ENCODE data around the gene EDRF1.

Gene EDRF1

GRCh38 chr10:125797994-125798662 lies 78.6 kb downstream of the EDRF1 start:
- Histone ChIP-seq H3K79me2 (ENCODE audit: control insufficient read depth, low read length) (no peaks in the 10 kb centered on the region), H3F3A (ENCODE audit: control insufficient read depth, insufficient read depth) (no peaks in the 10 kb centered on the region), H3K9me3 (ENCODE audit: control insufficient read depth, insufficient read depth, low read length) (no peaks in the 10 kb centered on the region), H4K20me1 (ENCODE audit: control insufficient read depth, insufficient read depth, low read depth, low read length) (no peaks in the 10 kb centered on the region), H3K9me2 (replicated peaks; ENCODE audit: control insufficient read depth, low read length) (no peaks in the 10 kb centered on the region), H3K27me3 (ENCODE audit: control insufficient read depth, low read length) (no peaks in the 10 kb centered on the region), H3K27ac (ENCODE audit: low read depth, low read length) (no peak overlapping the region), H3K36me3 (ENCODE audit: control insufficient read depth, low read length) (peaks cover 11% of the 10 kb centered on the region), H3K4me2 (ENCODE audit: low read length) (no peak overlapping the region), H3K4me1 (ENCODE audit: control insufficient read depth, low read length) (no peaks in the 10 kb centered on the region), H3K4me3 (ENCODE audit: low read length) (no peak overlapping the region)
- no peak for TF ChIP-seq CTCF (IDR thresholded peaks at IDR 0.05; ENCODE audit: low read depth, low read length, poor library complexity, severe bottlenecking)
- no peak for TF ChIP-seq EZH2phosphoT487 (IDR thresholded peaks at IDR 0.05; ENCODE audit: borderline replicate concordance, low read length)

GRCh38 chr10:125799451-125800182 lies 80.1 kb downstream of the EDRF1 start:
- H3F3A ChIP-seq (ENCODE audit: control insufficient read depth, insufficient read depth) = no peaks in the 10 kb centered on the region
- H3K9me2 ChIP-seq (replicated peaks; ENCODE audit: control insufficient read depth, low read length) = no peaks in the 10 kb centered on the region
- no peak overlapping the region for H3K27ac ChIP-seq (ENCODE audit: low read depth, low read length)
- no peaks in the 10 kb centered on the region for H4K20me1 ChIP-seq (ENCODE audit: control insufficient read depth, insufficient read depth, low read depth, low read length)
- no peak overlapping the region for H3K4me3 ChIP-seq (ENCODE audit: low read length)
- no peaks in the 10 kb centered on the region for H3K27me3 ChIP-seq (ENCODE audit: control insufficient read depth, low read length)
- H3K4me2 ChIP-seq (ENCODE audit: low read length) = no peak overlapping the region
- no peak for TF ChIP-seq CTCF (IDR thresholded peaks at IDR 0.05; ENCODE audit: low read depth, low read length, poor library complexity, severe bottlenecking)
- H3K79me2 ChIP-seq (ENCODE audit: control insufficient read depth, low read length) = no peaks in the 10 kb centered on the region
- no peaks in the 10 kb centered on the region for H3K4me1 ChIP-seq (ENCODE audit: control insufficient read depth, low read length)
- no peaks in the 10 kb centered on the region for H3K9me3 ChIP-seq (ENCODE audit: control insufficient read depth, insufficient read depth, low read length)
- H3K36me3 ChIP-seq (ENCODE audit: control insufficient read depth, low read length) = peaks cover 5% of the 10 kb centered on the region

- Histone ChIP-seq H3K9me3 (ENCODE audit: control insufficient read depth, insufficient read depth, low read length) (no peaks in the 10 kb centered on the region), H3K79me2 (ENCODE audit: control insufficient read depth, low read length) (no peaks in the 10 kb centered on the region), H3K4me2 (ENCODE audit: low read length) (no peak overlapping the region), H3F3A (ENCODE audit: control insufficient read depth, insufficient read depth) (no peaks in the 10 kb centered on the region), H3K9me2 (replicated peaks; ENCODE audit: control insufficient read depth, low read length) (no peaks in the 10 kb centered on the region), H4K20me1 (ENCODE audit: control insufficient read depth, insufficient read depth, low read depth, low read length) (no peaks in the 10 kb centered on the region), H3K27ac (ENCODE audit: low read depth, low read length) (no peak overlapping the region), H3K36me3 (ENCODE audit: control insufficient read depth, low read length) (peaks cover 15% of the 10 kb centered on the region), H3K4me1 (ENCODE audit: control insufficient read depth, low read length) (no peaks in the 10 kb centered on the region), H3K27me3 (ENCODE audit: control insufficient read depth, low read length) (no peaks in the 10 kb centered on the region), H3K4me3 (ENCODE audit: low read length) (no peak overlapping the region)
- no peak for TF ChIP-seq CTCF (IDR thresholded peaks at IDR 0.05; ENCODE audit: low read depth, low read length, poor library complexity, severe bottlenecking)
- TF ChIP-seq EZH2phosphoT487 (IDR thresholded peaks at IDR 0.05; ENCODE audit: borderline replicate concordance, low read length) = no peak
Observed at GRCh38 chr10:125801574-125801973, 82.1 kb downstream of the EDRF1 start.

Measured in DOHH2 (cell line).